NCI-H524 (cell line): ENCODE data around the gene PKD2L2.
"Not testable (repeated sequence)": the region's sequence is repeated elsewhere in the genome, so short reads cannot be mapped to it uniquely, and the experiment has no call there.

ENCODE experiments used
- DNase-seq, 2 experiments: peaks; one replicate each; lab custom pipeline; 2025; lab: John Stamatoyannopoulos, UW

The PKD2L2 gene

DNA sequence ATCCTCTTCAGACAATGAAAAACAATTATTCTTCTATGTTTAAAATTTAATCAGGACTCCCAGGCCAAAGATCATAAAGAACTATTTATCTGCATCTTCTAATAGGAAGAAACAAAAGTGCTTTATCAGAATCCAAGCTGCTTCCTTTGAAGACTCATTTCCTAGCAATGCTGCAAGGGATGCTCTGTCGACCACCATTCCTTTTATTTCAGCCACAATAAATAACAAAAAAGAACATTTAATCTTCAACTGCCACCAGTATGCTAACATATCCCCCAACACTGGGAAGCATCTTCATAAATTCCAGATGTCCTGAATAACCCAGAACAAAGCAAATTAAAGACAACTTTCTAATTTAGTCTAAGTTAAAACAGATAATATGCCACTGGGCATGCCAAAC, 68.7 kb downstream of the PKD2L2 start:
- no peak for DNase-seq

DNA sequence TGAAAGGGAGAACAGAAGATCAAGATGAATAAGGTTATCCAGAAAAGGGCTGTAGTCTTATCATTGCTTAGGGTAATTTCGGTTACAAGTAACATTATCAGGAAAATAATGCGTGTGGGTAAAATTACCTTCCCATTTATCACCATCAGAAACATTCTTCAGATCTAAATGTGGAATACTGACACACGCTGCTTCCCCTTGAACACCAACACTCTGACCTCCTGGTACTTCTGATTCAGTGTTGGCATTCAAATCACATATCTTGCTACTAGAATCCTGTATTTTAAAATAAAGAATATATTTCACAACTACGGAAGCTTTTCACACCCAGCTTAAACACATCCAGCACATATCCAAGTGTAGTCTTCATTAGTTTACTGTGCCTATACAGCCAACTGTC, 70.2 kb downstream of the PKD2L2 start:
- DNase-seq = no peak

DNA sequence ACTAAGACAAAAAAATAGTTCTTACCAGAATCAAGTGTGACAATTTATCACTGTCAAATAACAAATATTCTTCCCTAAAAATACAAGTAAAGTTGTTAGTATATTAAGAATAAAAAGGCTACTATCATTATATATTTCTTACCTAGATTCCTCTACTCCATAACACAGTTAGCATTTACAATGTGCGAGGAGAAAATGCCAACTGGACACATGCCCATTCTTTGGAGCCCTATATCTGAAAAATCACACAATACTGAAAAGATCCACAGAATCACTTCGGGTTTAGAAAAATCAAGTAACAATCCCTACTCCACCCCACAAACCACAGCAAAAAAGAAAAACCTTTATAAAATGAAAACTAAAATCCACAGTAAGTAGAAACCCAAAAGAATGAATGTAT, 70.9 kb downstream of the PKD2L2 start:
- DNase-seq = no peak

DNA sequence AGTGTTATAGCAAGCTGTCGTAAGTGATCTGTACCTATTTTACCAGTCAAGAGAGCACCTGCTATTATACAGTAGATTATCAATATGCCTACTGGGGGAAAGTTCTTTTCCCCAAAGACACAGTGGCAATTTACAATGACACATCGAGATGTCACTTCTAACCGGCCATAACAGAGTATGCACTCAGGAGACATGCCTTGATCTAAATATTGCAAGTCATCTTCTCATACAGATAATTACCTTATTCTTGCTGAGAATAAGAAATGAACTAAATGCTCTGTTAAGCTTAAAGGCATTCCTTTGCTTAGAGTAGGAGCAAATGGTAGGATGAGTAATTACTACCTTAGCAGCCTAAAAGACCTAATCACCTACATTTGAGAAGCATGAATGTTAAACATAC, 71.6 kb downstream of the PKD2L2 start:
- no peak for DNase-seq

DNA sequence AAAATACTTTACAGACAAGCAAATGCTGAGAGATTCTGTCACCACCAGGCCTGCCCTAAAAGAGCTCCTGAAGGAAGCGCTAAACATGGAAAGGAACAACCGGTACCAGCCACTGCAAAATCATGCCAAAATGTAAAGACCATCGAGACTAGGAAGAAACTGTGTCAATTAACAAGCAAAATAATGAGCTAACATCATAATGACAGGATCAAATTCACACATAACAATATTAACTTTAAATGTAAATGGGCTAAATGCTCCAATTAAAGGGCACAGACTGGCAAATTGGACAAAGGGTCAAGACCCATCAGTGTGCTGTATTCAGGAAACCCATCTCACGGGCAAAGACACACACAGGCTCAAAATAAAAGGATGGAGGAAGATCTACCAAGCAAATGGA, 81.1 kb downstream of the PKD2L2 start:
- not testable (repeated sequence) for DNase-seq

DNA sequence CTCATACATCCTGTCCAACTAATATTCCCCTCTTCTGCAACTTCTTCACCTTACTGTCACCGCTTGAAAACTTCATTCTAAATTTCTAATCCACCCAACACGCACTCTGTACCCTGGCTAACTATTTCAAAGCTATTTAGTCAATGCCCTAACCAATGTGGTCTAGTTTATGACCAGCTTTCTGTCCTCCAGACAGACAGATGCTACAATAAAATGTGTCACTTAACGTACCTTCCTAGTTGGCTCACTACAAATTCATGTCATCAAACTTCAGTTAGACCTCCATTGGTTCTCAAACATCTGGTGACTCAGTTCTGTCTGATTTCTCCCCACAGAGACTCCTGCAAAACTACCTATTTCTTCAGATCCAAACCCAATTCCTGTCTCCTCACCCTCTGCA, 86.0 kb downstream of the PKD2L2 start:
- no peak for DNase-seq

DNA sequence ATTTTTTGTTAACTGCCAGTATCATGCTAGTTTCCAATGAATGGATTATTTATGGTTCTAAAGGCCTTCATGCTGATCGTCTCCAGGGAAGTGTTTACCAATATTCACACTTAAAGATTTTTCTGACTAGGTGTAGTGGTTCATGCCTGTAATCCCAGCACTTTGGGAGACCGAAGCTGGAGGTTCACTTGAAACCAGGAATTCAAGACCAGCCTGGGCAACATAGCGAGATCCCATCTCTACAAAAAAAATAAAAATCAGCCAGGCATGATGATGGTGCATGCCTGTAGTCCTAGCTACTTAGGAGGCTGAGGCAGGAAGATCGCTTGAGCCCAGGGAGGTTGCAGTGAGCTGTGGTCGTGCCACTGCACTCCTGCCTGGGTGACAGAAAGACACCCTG, 100.2 kb downstream of the PKD2L2 start:
- DNase-seq = no peak
